HepG2 (cell line): ENCODE measurements around the gene BCAS4.

Experiments
- RAD21 ChIP-seq: fragments of 450-650 bp; formaldehyde crosslinking; IDR thresholded peaks from 2 replicates; pipeline ENCODE4 v1.5.0; 2020; ENCODE audit warnings: mild to moderate bottlenecking
- RFX5 ChIP-seq: IDR thresholded peaks from 2 replicates; pipeline ENCODE4 v1.6.1; 2011; ENCODE audit warnings: low read depth, low read length, improper control_type of control experiment
- ZNF207 ChIP-seq: fragments of 450-650 bp; IDR thresholded peaks from 2 replicates; pipeline ENCODE4 v1.6.1; 2016; ENCODE audit warnings: antibody characterized with exemption, borderline replicate concordance
- ZNF24 ChIP-seq: fragments of 450-650 bp; IDR thresholded peaks from 2 replicates; pipeline ENCODE4 v1.6.1; 2017; ENCODE audit warnings: antibody characterized with exemption, mild to moderate bottlenecking
- TF ChIP-seq, protein P1 (sequence below): sonication (generic); formaldehyde crosslinking; IDR thresholded peaks from 2 replicates; pipeline ENCODE4 v1.4.0; 2020; ENCODE audit warnings: missing genetic modification reagents

DNA sequence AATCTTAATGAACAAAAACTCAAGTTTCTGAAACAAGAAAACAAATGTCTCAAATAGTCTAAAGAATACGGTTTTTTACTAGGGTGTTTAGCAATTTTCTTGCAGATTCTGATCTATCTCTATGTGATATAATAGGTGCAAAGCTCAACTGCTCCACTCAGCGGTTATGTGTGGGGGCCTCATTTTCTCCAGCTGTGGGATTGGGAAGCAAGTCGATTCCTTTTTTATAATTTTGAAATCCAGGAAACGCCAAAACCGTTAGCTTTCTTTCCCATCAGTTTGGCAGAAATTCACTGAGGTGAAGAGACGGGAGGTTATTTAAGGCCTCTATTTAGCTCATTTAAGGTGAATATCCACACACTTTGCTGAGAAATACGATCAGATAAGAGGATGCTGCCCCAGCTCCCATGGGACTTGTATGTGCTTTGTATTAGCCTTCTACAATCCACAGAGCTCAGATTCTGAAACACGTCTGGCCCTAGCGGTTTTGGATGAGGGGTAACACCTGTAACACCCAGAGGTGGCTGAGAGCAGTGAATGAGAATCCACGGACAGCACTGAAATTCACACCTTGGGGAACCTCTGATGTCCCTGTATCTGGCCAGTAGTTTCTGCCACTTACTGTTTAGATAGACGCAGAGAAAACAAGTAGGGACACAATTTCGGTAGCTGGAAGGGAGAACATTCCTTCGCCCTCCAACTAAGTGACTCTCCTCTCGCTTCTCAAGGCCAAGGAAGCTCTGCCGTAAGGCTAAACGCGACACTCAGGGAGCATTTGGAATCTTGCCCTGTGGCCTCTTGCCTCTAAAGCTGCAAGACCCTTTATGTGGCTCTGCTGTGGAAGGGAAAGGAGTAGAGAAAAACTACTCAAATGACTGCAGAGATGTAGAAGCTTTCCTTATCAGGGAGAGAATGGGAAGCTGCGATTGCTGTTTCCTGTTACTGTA, 6.5 kb upstream of the BCAS4 start:
- TF ChIP-seq RFX5, result no peak
- no peak for TF ChIP-seq ZNF24
- TF ChIP-seq ZNF207, result no peak
- TF ChIP-seq, protein P1, sequence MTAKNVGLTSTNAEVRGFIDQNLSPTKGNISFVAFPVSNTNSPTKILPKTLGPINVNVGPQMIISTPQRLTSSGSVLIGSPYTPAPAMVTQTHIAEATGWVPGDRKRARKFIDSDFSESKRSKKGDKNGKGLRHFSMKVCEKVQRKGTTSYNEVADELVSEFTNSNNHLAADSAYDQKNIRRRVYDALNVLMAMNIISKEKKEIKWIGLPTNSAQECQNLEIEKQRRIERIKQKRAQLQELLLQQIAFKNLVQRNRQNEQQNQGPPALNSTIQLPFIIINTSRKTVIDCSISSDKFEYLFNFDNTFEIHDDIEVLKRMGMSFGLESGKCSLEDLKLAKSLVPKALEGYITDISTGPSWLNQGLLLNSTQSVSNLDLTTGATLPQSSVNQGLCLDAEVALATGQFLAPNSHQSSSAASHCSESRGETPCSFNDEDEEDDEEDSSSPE, result no peak
- peak; percentile 52 for TF ChIP-seq RAD21
